Body of pancreas (tissue), 4 donors: ENCODE data around the gene PCDHB13.

Experiments used
- CTCF ChIP-seq, 7 experiments: fragments of 450-650 bp in 4 of 7; fragments of 200-600 bp in 3 of 7; sonication (generic) in 3 of 7; IDR thresholded peaks; one replicate each; pipeline ENCODE4 v1.5.1; 2016 to 2019; ENCODE audit warnings: antibody characterized with exemption in 7 of 7
- POLR2A ChIP-seq, 3 donors: fragments of 450-650 bp; IDR thresholded peaks; one replicate each; pipeline ENCODE4 v1.6.1; 2016; ENCODE audit warnings: antibody characterized with exemption in 3 of 3, mild to moderate bottlenecking in 2 of 3

GRCh38 chr5:141234109-141234667, 20.5 kb downstream of the PCDHB13 start:
- TF ChIP-seq CTCF (IDR thresholded peaks at IDR 0.05) (peak in 5 of 7 experiments; percentile 17 to 45 (median 35)), POLR2A (IDR thresholded peaks at IDR 0.05) (no peak)
